Activated naive CD4-positive, alpha-beta T cell treated with anti-CD3 and anti-CD28 coated beads for 36 hours (primary cell): ENCODE data around the gene NTN5. TPM values are rescaled to one million over a fixed set of nuclear protein-coding genes. Genes with fewer than 3 reads are reported as not detected.
"Not testable (repeated sequence)": the region's sequence is repeated elsewhere in the genome, so short reads cannot be mapped to it uniquely, and the experiment has no call there.

ENCODE experiments used
- CTCF ChIA-PET: fragments of 350-600 bp; sonication (Branson Sonifier 250); formaldehyde crosslinking; loops from one replicate; lab custom pipeline; 2021; ENCODE audit warnings: antibody characterized with exemption; lab: Charles Lee
- DNase-seq: peaks from one replicate; pipeline ENCODE4 v3.0.0-alpha.2; 2020
- H3K27ac Mint-ChIP-seq: one replicate; pipeline ENCODE4 v1.8.0; 2021; ENCODE audit warnings: mild to moderate bottlenecking, mixed read lengths
- H3K27me3 Mint-ChIP-seq: one replicate; pipeline ENCODE4 v1.8.0; 2021; ENCODE audit warnings: low read depth, mixed read lengths
- H3K36me3 Mint-ChIP-seq: one replicate; pipeline ENCODE4 v1.8.0; 2021; ENCODE audit warnings: low read depth, mixed read lengths
- H3K4me1 Mint-ChIP-seq: one replicate; pipeline ENCODE4 v1.8.0; 2021; ENCODE audit warnings: low read depth, mixed read lengths
- H3K4me3 Mint-ChIP-seq: one replicate; pipeline ENCODE4 v1.8.0; 2021; ENCODE audit warnings: mild to moderate bottlenecking, moderate library complexity, mixed read lengths
- H3K9me3 Mint-ChIP-seq: one replicate; pipeline ENCODE4 v1.8.0; 2021; ENCODE audit warnings: mixed read lengths
- intact Hi-C: fragments of 100-400 bp; cut with micrococcal nuclease; formaldehyde crosslinking; loops from one replicate; pipeline ENCODE4 v1.15.1; 2023
- total RNA-seq, 2 experiments: library from RNA; stranded (reverse); gene quantifications; one replicate each; pipeline ENCODE4 v1.2.3, GENCODE V29; 2021

Gene NTN5
- total RNA-seq, 2 experiments from 2014 or later: 0.17 TPM; not detected in 1

DNA sequence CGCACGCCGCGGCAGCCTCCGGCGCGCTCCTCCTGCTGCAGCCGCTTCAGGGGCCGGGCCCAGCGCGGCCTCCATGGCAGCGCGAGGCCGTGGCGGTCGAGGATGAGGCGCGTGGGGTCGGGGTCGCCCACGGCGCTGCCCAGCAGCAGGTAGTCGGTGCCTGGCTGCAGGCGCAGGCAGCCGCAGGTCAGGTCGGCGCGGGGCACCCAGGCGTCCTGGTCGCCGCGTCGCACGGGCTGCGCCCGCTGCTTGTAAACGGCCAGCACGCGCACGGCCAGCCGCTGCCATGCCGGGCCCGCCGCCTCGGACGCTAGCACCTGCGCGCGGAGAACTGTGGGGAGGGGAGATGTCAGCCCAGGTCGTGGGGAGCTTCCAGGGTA, 11.1 kb downstream of the NTN5 start:
- DNase-seq: no peak
- Mint-ChIP-seq H3K27ac (no peak overlapping the region), H3K36me3 (no peaks in the 10 kb centered on the region), H3K9me3 (no peaks in the 10 kb centered on the region), H3K27me3 (no peaks in the 10 kb centered on the region), H3K4me1 (peaks cover 8% of the 10 kb centered on the region), H3K4me3 (no peak overlapping the region)
- CTCF ChIA-PET: interaction anchor here (1.4 kb wide), 1 partner anchor 13 kb away, joined by 3 read pairs; no protein-coding TSS in a partner anchor
- intact Hi-C loops: no loop called here

GRCh38 chr19:48660852-48661710, 11.7 kb downstream of the NTN5 start:
- CTCF ChIA-PET: no interaction called here
- Mint-ChIP-seq H3K27ac (peak overlapping the region; percentile 86), H3K4me3 (peak overlapping the region; percentile 38), H3K27me3 (no peaks in the 10 kb centered on the region), H3K4me1 (peaks cover 8% of the 10 kb centered on the region), H3K9me3 (no peaks in the 10 kb centered on the region), H3K36me3 (no peaks in the 10 kb centered on the region)
- intact Hi-C loops: no loop called here
- DNase-seq: peak; percentile 87

DNA sequence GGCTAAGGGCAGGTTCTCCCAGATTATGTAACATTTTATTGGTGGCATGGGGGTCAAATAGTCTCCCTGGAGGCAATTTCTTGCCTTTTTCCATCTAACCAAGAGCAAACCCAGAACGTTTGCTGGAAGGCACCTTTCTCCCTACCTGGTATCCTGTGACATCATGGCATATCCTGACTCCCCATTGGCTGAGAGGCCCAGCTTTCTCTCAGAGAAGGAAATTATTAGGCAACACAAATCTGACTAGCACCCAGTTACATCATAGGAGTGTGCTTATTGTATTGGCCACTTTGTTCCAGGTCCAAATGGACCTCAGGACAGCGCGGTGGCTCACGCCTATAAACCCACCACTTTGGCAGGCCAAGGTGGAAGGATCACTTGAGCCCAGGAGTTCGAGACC, 13.0 kb downstream of the NTN5 start:
- peaks cover 8% of the 10 kb centered on the region for H3K4me1 Mint-ChIP-seq
- no peaks in the 10 kb centered on the region for H3K9me3 Mint-ChIP-seq
- no peak for DNase-seq
- CTCF ChIA-PET: no interaction called here
- no peaks in the 10 kb centered on the region for H3K27me3 Mint-ChIP-seq
- no peak overlapping the region for H3K27ac Mint-ChIP-seq
- H3K36me3 Mint-ChIP-seq: no peaks in the 10 kb centered on the region
- no peak overlapping the region for H3K4me3 Mint-ChIP-seq
- intact Hi-C loops: no loop called here

- CTCF ChIA-PET: no interaction called here
- no peaks in the 10 kb centered on the region for H3K27me3 Mint-ChIP-seq
- H3K4me3 Mint-ChIP-seq: no peak overlapping the region
- H3K9me3 Mint-ChIP-seq: no peaks in the 10 kb centered on the region
- no peak for DNase-seq
- H3K36me3 Mint-ChIP-seq: no peaks in the 10 kb centered on the region
- intact Hi-C loops: no loop called here
- peaks cover 8% of the 10 kb centered on the region for H3K4me1 Mint-ChIP-seq
- no peak overlapping the region for H3K27ac Mint-ChIP-seq
Measured at GRCh38 chr19:48658483-48658882, 14.3 kb downstream of the NTN5 start.

DNA sequence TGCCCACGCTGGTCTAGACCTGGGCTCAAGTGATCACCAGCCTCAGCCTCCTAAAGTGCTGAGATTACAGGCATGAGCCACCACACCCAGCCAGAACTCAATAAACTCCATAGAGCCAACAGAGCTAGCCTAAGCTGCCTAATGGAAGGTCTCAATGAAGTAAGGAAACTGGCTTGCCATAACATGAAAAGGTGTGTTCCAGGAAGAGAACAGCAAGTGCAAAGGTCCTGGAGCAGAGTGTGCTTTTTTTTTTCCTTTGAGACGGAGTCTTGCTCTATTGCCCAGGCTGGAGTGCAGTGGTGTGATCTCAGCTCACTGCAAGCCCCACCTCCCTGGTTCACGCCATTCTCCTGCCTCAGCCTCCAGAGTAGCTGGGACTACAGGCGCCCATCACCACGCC, 15.0 kb downstream of the NTN5 start:
- H3K9me3 Mint-ChIP-seq, H3K27ac Mint-ChIP-seq, H3K4me1 Mint-ChIP-seq, H3K4me3 Mint-ChIP-seq, H3K27me3 Mint-ChIP-seq, H3K36me3 Mint-ChIP-seq, DNase-seq, CTCF ChIA-PET, intact Hi-C loops: not testable (repeated sequence)

DNA sequence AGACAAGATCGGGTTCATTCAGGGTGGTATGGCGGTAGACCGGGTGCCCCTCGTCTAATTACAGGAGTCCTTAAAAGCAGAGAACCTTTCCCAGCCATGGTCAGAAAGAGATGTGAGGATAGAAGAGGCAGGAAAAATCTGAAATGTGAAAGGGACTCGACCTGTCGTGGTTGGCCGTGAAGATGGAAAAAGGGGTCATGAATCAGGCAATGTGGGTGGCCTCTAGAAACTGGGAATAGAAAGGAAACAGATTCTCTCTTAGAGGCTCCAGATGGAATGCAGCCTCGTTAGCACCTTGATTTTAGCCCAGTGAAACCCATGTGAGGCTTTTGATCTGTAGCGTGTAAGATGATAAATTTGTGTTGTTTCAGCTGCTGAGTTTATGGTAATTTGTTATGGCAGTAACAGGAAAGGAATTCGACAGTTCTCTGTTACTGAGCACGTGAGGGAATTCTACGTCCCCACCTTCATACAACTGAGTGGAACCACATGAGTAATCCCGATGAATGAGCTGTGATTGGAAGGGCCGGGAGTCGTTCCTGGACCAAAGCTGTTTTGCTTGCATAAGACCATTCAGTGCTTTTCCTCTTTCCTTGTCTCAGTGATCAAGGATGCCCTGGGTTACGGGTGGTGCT, 15.9 kb downstream of the NTN5 start:
- peaks cover 10% of the 10 kb centered on the region for H3K4me1 Mint-ChIP-seq
- no peak overlapping the region for H3K27ac Mint-ChIP-seq
- intact Hi-C loops: no loop called here
- H3K27me3 Mint-ChIP-seq: no peaks in the 10 kb centered on the region
- H3K9me3 Mint-ChIP-seq: no peaks in the 10 kb centered on the region
- H3K4me3 Mint-ChIP-seq: no peak overlapping the region
- no peak for DNase-seq
- CTCF ChIA-PET: no interaction called here
- no peaks in the 10 kb centered on the region for H3K36me3 Mint-ChIP-seq

- no peak for DNase-seq
- Mint-ChIP-seq H3K4me1 (peaks cover 5% of the 10 kb centered on the region), H3K27me3 (no peaks in the 10 kb centered on the region), H3K27ac (no peak overlapping the region), H3K36me3 (no peaks in the 10 kb centered on the region), H3K4me3 (no peak overlapping the region), H3K9me3 (no peaks in the 10 kb centered on the region)
- intact Hi-C loops: no loop called here
- CTCF ChIA-PET: no interaction called here
Measured at GRCh38 chr19:48654299-48655059, 18.3 kb downstream of the NTN5 start.

DNA sequence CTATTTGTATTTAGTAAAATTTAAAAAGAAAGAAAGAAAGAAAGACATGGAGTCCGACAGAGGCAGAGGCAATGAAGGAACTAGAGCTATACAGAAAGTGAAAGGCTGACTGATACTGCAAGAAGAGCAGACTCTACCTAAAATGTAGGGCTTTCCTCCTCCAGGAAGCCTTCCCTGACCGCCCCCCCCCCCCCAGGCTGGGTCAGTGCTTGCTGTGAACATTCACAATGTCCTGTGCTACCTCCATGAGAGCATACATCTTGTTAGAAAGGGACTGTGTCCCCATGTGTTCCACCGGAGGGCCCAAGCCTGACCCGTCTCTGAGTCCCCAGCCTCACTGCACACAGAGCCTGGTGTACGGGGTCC, 21.2 kb downstream of the NTN5 start:
- no peaks in the 10 kb centered on the region for H3K36me3 Mint-ChIP-seq
- CTCF ChIA-PET: interaction anchor here (0.7 kb wide), 2 partner anchors 89 to 482 kb away, joined by 3 to 5 read pairs; no protein-coding TSS in a partner anchor
- H3K4me3 Mint-ChIP-seq: no peak overlapping the region
- DNase-seq: no peak
- no peaks in the 10 kb centered on the region for H3K9me3 Mint-ChIP-seq
- peaks cover 19% of the 10 kb centered on the region for H3K4me1 Mint-ChIP-seq
- H3K27ac Mint-ChIP-seq: no peak overlapping the region
- intact Hi-C loops: no loop called here
- H3K27me3 Mint-ChIP-seq: no peaks in the 10 kb centered on the region

DNA sequence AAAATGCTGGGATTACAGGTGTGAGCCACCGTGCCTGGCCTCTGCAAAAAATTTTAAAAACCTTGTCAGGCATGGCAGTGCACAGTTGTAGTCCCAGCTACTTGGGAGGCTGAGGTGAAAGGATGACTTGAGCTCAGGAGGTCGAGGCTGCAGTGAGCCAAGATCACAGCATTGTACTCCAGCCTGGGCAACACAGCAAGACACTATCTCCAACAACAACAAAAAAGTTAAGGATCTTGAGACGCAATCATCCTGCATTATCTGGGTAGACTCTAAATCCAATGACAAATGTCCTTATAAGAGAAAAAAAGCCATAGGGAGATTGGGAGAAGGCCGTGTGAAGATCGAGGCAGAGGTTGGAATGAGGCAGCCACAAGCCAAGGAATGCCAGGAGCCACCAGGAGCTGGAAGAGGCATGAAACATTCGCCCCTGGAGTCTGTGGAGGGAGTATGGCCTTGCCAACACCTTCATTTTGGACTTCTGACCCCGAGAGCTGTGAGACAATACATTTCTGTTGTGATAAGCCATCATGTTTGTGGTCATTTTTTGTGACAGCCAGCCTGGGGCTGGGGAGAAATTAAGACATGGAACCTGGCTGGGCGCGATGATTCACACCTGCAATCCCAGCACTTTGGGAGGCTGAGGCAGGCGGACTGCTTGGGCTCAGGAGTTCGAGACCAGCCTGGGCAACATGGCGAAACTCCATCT, 21.7 kb downstream of the NTN5 start:
- intact Hi-C loops: no loop called here
- Mint-ChIP-seq H3K36me3 (no peaks in the 10 kb centered on the region), H3K4me1 (peaks cover 19% of the 10 kb centered on the region), H3K4me3 (no peak overlapping the region), H3K9me3 (no peaks in the 10 kb centered on the region), H3K27me3 (no peaks in the 10 kb centered on the region), H3K27ac (no peak overlapping the region)
- CTCF ChIA-PET: interaction anchor here (0.7 kb wide), 2 partner anchors 90 to 483 kb away, joined by 3 to 5 read pairs; no protein-coding TSS in a partner anchor
- no peak for DNase-seq

- peaks cover 32% of the 10 kb centered on the region for H3K4me1 Mint-ChIP-seq
Measured at GRCh38 chr19:48648134-48648533, 24.7 kb downstream of the NTN5 start.

GRCh38 chr19:48646722-48647216, 26.0 kb downstream of the NTN5 start:
- H3K36me3 Mint-ChIP-seq: no peaks in the 10 kb centered on the region
- CTCF ChIA-PET: interaction anchor here (0.9 to 2.6 kb wide), 3 partner anchors 28 to 149 kb away, joined by 3 to 17 read pairs (median 6); no protein-coding TSS in a partner anchor
- peak overlapping the region; percentile 78 for H3K4me3 Mint-ChIP-seq
- peaks cover 31% of the 10 kb centered on the region for H3K4me1 Mint-ChIP-seq
- intact Hi-C loops: loop anchor here (1.0 to 5.0 kb wide), 10 partner anchors 9 to 346 kb away; partner anchors contain the start of genes DBP, GYS1 and RUVBL2
- H3K9me3 Mint-ChIP-seq: no peaks in the 10 kb centered on the region
- no peak overlapping the region for H3K27ac Mint-ChIP-seq
- no peaks in the 10 kb centered on the region for H3K27me3 Mint-ChIP-seq
- DNase-seq: no peak

More at GRCh38 chr19:48648134-48648533, 24.7 kb downstream of the NTN5 start:
- Mint-ChIP-seq H3K9me3 (no peaks in the 10 kb centered on the region), H3K27ac (peak overlapping the region; percentile 27), H3K4me3 (no peak overlapping the region), H3K36me3 (no peaks in the 10 kb centered on the region), H3K27me3 (no peaks in the 10 kb centered on the region)
- intact Hi-C loops: loop anchor here (5.0 kb wide), 1 partner anchor 344 kb away; the partner anchor contains the start of genes GYS1 and RUVBL2
- CTCF ChIA-PET: interaction anchor here (0.7 kb wide), 1 partner anchor 39 kb away, joined by 4 read pairs; no protein-coding TSS in a partner anchor
- no peak for DNase-seq
